Urinary bladder (tissue), 4 donors: ENCODE data around the gene DMRT1. TPM values are rescaled to one million over a fixed set of nuclear protein-coding genes. Genes with fewer than 3 reads are reported as not detected.

Experiments used
- DNase-seq: peaks from one replicate; pipeline ENCODE4 v3.0.0-alpha.2; 2015; ENCODE audit errors: extremely low spot score
- H3K27ac ChIP-seq: one replicate; pipeline ENCODE4 v1.5.1; 2013; ENCODE audit warnings: low read depth, mild to moderate bottlenecking, moderate library complexity
- H3K36me3 ChIP-seq: one replicate; pipeline ENCODE4 v1.6.1; 2013; ENCODE audit warnings: mild to moderate bottlenecking, moderate library complexity; ENCODE audit not compliant: insufficient read depth
- H3K4me1 ChIP-seq: one replicate; pipeline ENCODE4 v1.6.1; 2013; ENCODE audit warnings: mild to moderate bottlenecking, moderate library complexity; ENCODE audit not compliant: insufficient read depth
- H3K4me3 ChIP-seq: one replicate; pipeline ENCODE4 v1.5.1; 2013; ENCODE audit warnings: low read depth, low read length
- WGBS: extraction: QIAGEN DNeasy Blood & Tissue Kit; methylation state at CpG from one replicate; pipeline ENCODE4 v1.1.7; 2013; 5-methylcytosine and 5-hydroxymethylcytosine counted together
- polyA plus RNA-seq: library from polyadenylated mRNA; stranded (reverse); fragments of 200-250 nt; gene quantifications from one replicate; pipeline ENCODE4 v1.2.3, GENCODE V29; 2013
- total RNA-seq: library from RNA; depleted of rRNA; stranded (reverse); fragments of >200 nt; gene quantifications from one replicate; pipeline ENCODE4 v1.2.3, GENCODE V29; 2014
- donor health status: healthy with polysubstance abuse.
- donor health status: healthy.

DMRT1 gene
- total RNA-seq (not detected), polyA plus RNA-seq (not detected)

DNA sequence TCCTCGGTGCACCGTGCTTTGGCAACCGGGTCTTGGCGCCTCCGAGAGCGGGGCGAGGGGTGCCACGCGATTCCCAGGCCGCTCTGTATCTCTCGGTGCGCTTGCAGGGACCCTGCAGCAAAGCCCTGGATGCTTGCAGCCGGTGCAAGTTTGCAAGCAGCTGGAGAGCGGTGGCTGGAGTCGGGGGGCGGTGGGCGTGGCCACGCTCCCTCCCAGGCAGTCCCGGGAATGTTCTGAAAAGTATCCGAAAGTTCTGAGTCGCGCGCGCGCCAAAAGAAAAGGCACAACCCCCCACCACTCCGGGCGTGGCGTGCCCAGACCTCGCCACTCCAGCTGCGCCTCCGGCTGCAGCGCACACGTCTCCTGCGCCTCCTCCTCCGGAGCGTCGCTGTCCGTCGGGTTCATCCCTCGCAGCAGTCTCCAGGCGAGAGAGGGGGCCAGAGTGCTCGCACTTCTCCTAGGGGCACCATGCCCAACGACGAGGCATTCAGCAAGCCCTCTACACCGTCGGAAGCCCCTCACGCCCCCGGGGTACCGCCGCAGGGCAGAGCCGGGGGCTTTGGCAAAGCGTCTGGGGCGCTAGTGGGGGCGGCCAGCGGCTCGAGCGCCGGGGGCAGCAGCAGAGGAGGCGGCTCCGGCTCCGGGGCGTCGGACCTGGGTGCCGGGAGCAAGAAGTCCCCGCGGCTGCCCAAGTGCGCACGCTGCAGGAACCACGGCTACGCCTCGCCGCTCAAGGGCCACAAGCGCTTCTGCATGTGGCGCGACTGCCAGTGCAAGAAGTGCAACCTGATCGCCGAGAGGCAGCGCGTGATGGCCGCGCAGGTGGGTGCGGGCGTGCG lies at the start of gene DMRT1:
TSS of gene DMRT1 (plus strand) at position 327 of the 839 bp plus-strand sequence. CDS start at position 469, 142 bp downstream.
- no peak within 1 kb of the TSS for H3K4me3 ChIP-seq
- 1% methylated on average over 84 of the region's 84 CpGs for WGBS

DNA sequence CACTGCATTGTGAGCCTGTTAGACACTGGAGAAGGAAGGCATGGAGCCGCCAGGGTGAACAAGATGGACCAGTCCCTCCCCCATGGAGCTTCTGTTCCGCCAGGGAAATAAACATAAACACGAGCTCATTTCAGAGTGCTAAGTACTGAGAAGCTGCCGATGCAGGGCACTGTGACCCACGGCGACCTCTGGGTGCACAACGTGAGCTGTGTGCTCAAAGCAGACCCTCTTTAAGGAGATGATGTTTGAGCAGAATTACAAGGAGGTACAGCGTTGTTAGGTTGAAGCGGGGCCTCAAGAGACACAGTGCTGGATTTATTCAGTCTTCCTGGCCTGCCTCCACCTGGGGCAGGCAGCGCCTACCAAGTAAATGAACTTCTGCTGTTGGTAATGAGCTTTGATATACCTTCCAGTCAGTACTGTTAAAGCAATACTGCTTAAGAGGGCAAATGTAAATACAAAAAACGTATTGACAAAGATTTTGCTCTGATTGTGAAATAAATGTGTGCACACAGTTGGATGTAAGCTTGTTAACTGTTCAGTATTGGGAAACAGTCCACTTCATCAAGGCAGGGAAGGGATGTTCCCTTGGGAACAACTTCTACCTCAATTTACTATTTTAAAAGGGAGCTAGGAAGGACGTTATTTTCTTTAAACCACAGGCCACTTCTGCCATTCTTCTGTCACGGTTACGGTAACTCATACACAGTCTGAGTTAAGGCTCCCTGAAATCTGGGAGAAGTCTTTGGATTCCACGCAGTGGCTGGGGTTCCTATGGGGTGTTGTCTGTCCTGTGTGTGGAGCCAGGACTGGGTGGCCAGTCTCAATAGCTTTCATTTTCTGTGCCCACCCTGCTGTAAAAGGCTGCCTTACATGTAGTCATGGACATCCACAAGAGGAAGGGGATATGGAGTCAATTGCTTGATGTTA lies 48.9 kb upstream of the DMRT1 start:
- DNase-seq: no peak
- Histone ChIP-seq H3K4me1 (no peaks in the 10 kb centered on the region), H3K27ac (no peak overlapping the region), H3K4me3 (no peak overlapping the region), H3K36me3 (no peaks in the 10 kb centered on the region)
- 62% methylated on average over 15 of the region's 15 CpGs for WGBS

More for the DNA sequence above, at the start of gene DMRT1:
- peaks cover 2% of the 10 kb centered on the region for H3K4me1 ChIP-seq
- no peak for DNase-seq
- H3K36me3 ChIP-seq: no peaks in the 10 kb centered on the region
- H3K27ac ChIP-seq: no peak within 1 kb of the TSS

DNA sequence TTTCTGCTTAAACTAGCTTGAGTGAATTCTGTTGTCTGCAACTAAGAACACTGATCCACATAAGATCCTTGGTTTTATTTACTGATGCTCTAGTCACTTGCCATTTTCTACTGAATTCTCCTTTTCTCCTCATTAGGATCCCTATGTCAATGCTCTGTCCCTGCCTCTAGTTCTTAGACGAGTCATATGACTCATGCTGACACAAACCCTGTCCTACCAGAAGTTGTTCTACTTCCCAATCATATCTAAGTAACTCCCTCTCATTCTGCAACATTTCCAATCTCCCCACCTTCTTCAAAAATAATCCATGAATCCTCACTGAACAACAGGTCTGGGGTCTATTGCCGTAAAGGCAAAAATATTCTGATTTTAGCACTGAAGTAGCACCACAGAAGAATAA lies 47.1 kb upstream of the DMRT1 start:
- Histone ChIP-seq H3K4me3 (no peak overlapping the region), H3K4me1 (no peaks in the 10 kb centered on the region), H3K27ac (no peak overlapping the region), H3K36me3 (no peaks in the 10 kb centered on the region)
- DNase-seq: no peak
- WGBS: 89% methylated on average over 2 of the region's 2 CpGs

DNA sequence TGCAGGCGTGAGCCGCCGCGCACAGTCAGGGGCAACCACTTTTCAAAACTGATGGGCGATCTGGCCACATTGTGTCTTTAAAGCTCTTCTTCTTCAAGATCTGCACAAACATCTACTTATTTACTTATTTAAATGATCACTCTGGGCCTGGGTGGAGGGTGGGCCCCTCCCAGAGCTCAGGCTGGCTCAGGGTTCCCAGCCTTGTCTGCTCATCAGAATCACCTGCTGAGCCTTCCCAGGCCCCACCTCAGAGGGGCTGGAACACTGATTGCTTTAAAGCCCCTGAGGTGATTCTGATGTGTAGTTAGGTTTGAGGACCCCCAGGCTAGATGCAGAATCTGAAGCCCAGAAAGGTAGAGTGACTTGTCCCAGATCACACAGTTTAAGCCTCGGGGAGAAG lies 45.6 kb upstream of the DMRT1 start:
- H3K4me1 ChIP-seq: no peaks in the 10 kb centered on the region
- no peak overlapping the region for H3K4me3 ChIP-seq
- no peak overlapping the region for H3K27ac ChIP-seq
- H3K36me3 ChIP-seq: no peaks in the 10 kb centered on the region
- DNase-seq: no peak
- 95% methylated on average over 6 of the region's 6 CpGs for WGBS

DNA sequence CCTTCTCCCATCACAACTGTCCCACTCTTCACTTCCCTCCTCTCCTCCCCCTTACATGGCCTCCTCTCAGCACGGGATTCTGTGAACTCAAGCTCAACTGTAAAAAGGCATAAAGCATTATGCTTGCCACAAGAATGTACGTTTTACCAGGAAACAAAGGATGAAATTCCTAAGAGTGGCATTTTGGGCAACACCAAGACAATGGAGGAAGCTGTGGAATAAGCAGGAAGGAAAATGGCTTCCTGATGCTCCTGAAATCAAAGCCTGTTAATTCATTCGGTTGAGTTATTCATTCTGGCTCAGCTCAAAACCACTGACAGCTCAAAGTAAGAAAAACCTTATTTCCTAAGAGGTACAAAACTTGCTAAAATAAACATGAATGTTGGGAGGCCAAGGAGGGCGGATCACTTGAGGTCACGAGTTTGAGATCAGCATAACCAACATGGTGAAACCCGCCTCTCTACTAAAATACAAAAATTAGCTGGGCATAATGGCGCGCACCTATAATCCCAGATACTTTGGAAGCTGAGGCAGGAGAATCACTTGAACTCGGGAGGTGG lies 40.8 kb upstream of the DMRT1 start:
- H3K36me3 ChIP-seq: no peaks in the 10 kb centered on the region
- WGBS: 81% methylated on average over 9 of the region's 9 CpGs
- DNase-seq: no peak
- no peak overlapping the region for H3K4me3 ChIP-seq
- H3K4me1 ChIP-seq: no peaks in the 10 kb centered on the region
- no peak overlapping the region for H3K27ac ChIP-seq

DNA sequence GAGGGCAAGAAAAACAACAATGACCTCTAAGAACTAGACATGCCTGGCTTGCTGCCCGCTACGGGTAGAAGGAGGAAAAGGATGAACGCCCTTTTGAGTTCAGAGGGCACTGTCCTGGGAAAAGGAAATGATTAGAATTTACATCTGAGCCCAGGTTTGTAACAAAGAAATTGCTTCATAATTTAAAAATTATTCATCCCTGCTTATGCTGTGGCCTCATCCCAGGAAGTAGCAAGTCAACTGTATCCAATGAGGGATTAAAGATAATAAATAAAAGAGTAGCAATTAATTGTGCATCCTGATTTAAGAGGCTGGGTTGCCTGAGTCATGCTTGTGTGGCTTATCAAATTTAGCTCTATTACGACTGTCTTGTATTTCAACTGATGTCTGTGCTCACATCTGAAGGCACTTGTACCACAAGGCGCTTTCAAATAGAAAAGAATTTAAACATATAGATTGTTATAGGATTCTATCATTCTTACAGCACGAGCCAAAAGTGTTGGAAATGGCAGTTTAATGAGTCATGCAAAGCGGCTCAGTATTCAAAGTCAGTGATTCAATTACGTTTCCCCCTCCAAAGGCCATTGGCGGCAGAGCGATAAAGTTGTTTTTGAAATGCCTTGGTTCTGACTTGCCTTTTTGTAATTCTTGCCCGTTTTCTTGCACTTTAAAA lies 40.0 kb upstream of the DMRT1 start:
- WGBS: 51% methylated on average over 11 of the region's 11 CpGs
- H3K4me1 ChIP-seq: no peaks in the 10 kb centered on the region
- H3K27ac ChIP-seq: no peak overlapping the region
- no peaks in the 10 kb centered on the region for H3K36me3 ChIP-seq
- no peak overlapping the region for H3K4me3 ChIP-seq
- DNase-seq: peak; percentile 14

DNA sequence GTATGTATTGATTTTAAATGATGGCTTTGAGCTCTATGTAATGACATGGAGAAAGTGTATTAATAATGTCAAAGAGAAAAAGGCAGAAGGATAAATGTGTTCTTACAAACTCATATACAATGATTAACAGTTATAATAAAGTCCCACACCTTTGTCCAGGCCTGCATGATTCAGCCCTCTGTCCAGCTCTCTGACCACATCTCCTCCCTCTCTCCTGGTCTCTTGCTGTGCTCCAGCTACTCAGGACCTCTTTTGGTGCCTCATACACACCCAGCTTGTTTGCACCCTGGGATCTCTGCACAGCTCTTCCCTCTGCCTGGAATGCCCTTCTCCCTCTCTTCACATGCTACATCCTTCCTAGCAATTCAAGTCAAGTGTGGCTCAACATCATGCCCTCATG lies 37.5 kb upstream of the DMRT1 start:
- Histone ChIP-seq H3K4me3 (no peak overlapping the region), H3K36me3 (no peaks in the 10 kb centered on the region), H3K4me1 (no peaks in the 10 kb centered on the region), H3K27ac (no peak overlapping the region)
- DNase-seq: no peak

DNA sequence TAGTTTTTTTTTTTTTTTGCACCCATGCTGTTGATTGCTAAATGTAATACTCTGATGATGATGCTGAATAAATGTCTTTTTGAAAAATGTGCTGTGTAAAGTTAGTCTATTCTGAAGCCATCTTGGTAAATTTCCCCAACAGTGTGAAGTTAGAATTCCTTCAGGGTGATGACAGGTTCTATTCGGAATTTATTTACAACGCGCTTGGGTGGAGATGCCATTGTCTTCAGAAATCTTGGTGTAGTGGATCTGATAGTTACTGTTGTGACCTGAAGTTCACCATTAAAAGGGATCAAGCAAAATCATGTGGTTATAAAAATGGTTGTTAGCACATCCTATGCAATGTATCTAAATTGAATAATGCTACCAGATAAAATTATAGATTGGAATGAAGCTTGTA lies 36.3 kb upstream of the DMRT1 start:
- H3K36me3 ChIP-seq: no peaks in the 10 kb centered on the region
- H3K27ac ChIP-seq: no peak overlapping the region
- no peak overlapping the region for H3K4me3 ChIP-seq
- no peaks in the 10 kb centered on the region for H3K4me1 ChIP-seq
- WGBS: 74% methylated on average over 3 of the region's 3 CpGs
- no peak for DNase-seq

DNA sequence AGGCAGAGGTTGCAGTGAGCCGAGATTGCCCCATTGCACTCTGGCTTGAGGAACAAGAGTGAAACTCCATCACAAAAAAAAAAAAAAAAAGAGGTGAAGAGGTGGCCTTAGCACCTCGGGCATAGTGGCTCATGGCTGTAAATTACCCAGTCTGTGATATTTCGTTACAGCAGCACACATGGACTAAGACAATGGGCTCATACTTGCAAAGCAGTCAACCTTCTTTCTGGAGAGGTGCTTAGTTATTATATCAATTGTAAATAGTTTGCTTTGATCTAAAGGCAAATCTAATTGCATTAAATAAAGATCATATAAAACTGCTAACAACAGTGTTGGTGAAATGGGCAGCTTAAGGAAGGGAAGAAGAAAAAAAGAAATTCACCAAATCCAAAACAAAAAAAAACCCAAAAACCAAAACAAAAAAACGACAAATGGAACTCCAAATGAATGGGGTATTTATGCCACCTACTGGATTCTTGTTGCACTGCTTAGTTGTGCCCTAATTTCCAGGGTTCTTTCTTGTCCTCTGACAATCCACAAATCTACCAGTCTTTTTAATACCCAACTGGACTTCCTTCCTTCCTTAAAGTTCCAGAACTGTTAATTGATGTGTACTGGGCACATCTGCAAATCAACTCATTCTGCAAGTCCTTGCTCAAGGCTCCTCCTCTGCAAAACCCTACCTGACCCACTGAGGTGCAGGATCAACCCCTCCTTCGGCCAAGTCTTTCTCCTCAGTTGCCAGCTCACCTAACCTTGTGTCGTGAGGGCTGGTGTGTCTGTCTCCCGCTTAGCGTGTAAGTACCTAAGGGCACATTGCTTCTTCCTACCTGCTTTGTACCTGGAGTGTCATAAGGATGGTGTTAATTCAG lies 35.0 kb upstream of the DMRT1 start:
- WGBS: 65% methylated on average over 8 of the region's 8 CpGs
- no peak overlapping the region for H3K4me3 ChIP-seq
- DNase-seq: no peak
- H3K27ac ChIP-seq: no peak overlapping the region
- no peaks in the 10 kb centered on the region for H3K4me1 ChIP-seq
- H3K36me3 ChIP-seq: no peaks in the 10 kb centered on the region

DNA sequence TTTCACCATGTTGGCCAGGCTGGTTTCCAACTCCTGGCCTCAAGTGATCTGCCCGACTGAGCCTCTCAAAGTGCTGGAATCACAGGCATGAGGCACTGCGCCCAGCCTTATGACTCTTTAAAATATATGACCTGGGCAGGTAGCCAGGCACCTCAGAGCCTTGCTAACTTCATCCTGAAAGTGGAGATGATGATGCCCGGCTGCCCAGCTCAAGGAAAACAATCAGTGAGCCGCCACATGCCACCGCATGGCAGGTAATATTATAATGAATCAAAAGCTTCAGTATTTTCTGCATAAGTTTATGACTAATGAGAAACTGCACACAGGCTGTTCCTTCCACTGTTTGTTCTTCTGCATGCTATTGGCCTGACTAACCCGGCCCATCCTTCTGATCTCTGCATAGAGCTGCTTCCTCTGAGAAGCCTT lies 30.4 kb upstream of the DMRT1 start:
- H3K4me1 ChIP-seq: no peaks in the 10 kb centered on the region
- no peaks in the 10 kb centered on the region for H3K36me3 ChIP-seq
- H3K4me3 ChIP-seq: no peak overlapping the region
- H3K27ac ChIP-seq: no peak overlapping the region
- no peak for DNase-seq
- WGBS: 55% methylated on average over 6 of the region's 6 CpGs

DNA sequence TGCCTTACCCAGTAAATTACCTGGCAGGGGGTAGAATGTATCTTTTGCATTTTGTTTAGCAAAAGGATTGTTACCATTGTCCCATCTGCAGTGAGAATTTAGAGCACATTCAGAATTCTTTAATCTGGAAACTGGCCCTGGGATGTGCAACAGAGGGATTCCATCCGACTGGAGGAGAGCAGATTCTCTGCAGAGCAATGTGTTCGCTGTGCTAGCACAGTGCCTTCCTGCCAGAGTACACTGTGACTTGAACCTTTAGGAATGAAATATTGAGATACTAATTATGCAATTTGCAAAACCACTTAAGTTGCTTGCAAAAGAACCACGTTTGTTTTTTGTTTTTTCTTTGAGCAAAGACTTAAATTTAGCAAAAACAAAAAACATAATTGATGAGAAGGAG lies 22.5 kb upstream of the DMRT1 start:
- Histone ChIP-seq H3K4me3 (no peak overlapping the region), H3K27ac (no peak overlapping the region), H3K4me1 (no peaks in the 10 kb centered on the region), H3K36me3 (no peaks in the 10 kb centered on the region)
- WGBS: 23% methylated on average over 3 of the region's 3 CpGs
- DNase-seq: no peak

DNA sequence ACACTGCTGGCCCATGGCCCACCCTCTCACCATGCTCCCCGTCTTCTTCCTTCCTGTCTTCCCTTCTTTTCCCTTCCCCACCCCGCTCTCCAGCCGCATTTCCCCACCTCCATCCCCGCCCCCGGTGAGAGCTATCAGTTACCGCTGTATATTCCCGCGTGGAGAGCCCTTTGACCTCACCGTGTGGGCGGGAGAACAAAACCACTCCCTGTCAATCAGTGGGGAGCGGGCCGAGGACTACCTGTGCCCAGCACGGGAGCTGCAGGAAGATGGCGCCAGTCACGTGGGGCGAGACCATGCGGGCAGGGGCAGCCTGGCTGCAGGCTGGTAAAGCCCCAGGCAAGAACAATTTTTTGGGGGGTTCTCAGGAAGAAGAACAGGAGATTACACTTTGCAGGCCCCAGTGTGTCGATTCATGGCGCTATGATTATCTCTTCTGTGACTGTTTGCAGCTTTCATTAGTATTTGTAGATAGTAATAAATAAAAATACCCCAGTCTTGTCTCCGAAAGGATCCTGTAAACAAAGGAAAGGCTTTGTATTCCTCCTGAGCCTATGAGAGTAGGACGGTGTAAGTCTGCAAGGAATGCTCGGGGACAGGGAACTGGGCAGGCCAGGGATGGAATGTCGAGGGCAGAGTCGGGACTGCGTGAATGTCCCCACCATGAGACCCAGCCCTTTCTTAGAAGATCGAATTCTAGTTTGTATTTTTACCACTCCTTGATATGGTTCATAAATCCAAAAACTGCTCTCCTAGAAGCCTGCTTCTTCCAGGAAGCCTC lies 14.8 kb upstream of the DMRT1 start:
- WGBS: 74% methylated on average over 26 of the region's 26 CpGs
- Histone ChIP-seq H3K4me3 (no peak overlapping the region), H3K4me1 (no peaks in the 10 kb centered on the region), H3K27ac (no peak overlapping the region), H3K36me3 (no peaks in the 10 kb centered on the region)
- no peak for DNase-seq
